Stimulated activated effector memory CD8-positive, alpha-beta T cell treated with anti-CD3 and anti-CD28 coated beads, Interleukin-12 subunit alpha, Interleukin-12 subunit beta, amount 100 ng/mL, for 72 hours (primary cell): ENCODE data around the gene MAGI2.

Experiments used
- ATAC-seq: fragments of 150-1000 bp; cut with Tn5 transposase; 2 replicates; pipeline ENCODE4 v1.10.0; 2021
- DNase-seq, 2 donors: peaks; one replicate each; pipeline ENCODE4 v3.0.0; 2021 to 2022; ENCODE audit warnings: low spot score in 2 of 2
- H3K27ac Mint-ChIP-seq: one replicate; pipeline ENCODE4 v1.8.0; 2022; ENCODE audit warnings: mild to moderate bottlenecking, mixed read lengths
- H3K36me3 Mint-ChIP-seq: one replicate; pipeline ENCODE4 v1.8.0; 2022; ENCODE audit warnings: mild to moderate bottlenecking, mixed read lengths
- H3K4me1 Mint-ChIP-seq: one replicate; pipeline ENCODE4 v1.8.0; 2022; ENCODE audit warnings: mixed read lengths
- H3K4me3 Mint-ChIP-seq: one replicate; pipeline ENCODE4 v1.8.0; 2022; ENCODE audit warnings: mild to moderate bottlenecking, mixed read lengths
- H3K9me3 Mint-ChIP-seq: one replicate; pipeline ENCODE4 v1.8.0; 2022; ENCODE audit warnings: mixed read lengths

MAGI2 gene

GRCh38 chr7:78179827-78180477 lies 1273.5 kb downstream of the MAGI2 start:
- Mint-ChIP-seq H3K4me3 (no peak overlapping the region), H3K27ac (no peak overlapping the region), H3K4me1 (no peaks in the 10 kb centered on the region), H3K36me3 (no peaks in the 10 kb centered on the region), H3K9me3 (no peaks in the 10 kb centered on the region)
- DNase-seq (no peak), ATAC-seq (no peak)

GRCh38 chr7:78179211-78179610 lies 1274.3 kb downstream of the MAGI2 start:
- ATAC-seq (no peak), DNase-seq (no peak)
- H3K36me3 Mint-ChIP-seq = no peaks in the 10 kb centered on the region
- H3K9me3 Mint-ChIP-seq = no peaks in the 10 kb centered on the region
- H3K4me3 Mint-ChIP-seq = no peak overlapping the region
- H3K27ac Mint-ChIP-seq = no peak overlapping the region
- no peaks in the 10 kb centered on the region for H3K4me1 Mint-ChIP-seq

- H3K27ac Mint-ChIP-seq = no peak overlapping the region
- no peaks in the 10 kb centered on the region for H3K9me3 Mint-ChIP-seq
- no peak overlapping the region for H3K4me3 Mint-ChIP-seq
- ATAC-seq (no peak), DNase-seq (no peak)
- no peaks in the 10 kb centered on the region for H3K36me3 Mint-ChIP-seq
- no peaks in the 10 kb centered on the region for H3K4me1 Mint-ChIP-seq
Measured at GRCh38 chr7:78178319-78178718, 1275.1 kb downstream of the MAGI2 start.

GRCh38 chr7:78176171-78176570 lies 1277.3 kb downstream of the MAGI2 start:
- ATAC-seq (no peak), DNase-seq (no peak)
- no peaks in the 10 kb centered on the region for H3K9me3 Mint-ChIP-seq
- no peaks in the 10 kb centered on the region for H3K4me1 Mint-ChIP-seq
- H3K4me3 Mint-ChIP-seq = no peak overlapping the region
- no peaks in the 10 kb centered on the region for H3K36me3 Mint-ChIP-seq
- no peak overlapping the region for H3K27ac Mint-ChIP-seq

- no peak for DNase-seq
- Mint-ChIP-seq H3K4me3 (no peak overlapping the region), H3K9me3 (no peaks in the 10 kb centered on the region), H3K36me3 (no peaks in the 10 kb centered on the region), H3K27ac (no peak overlapping the region), H3K4me1 (no peaks in the 10 kb centered on the region)
- ATAC-seq = no peak
Measured at GRCh38 chr7:78175330-78176100, 1278.0 kb downstream of the MAGI2 start.

- Mint-ChIP-seq H3K4me1 (no peaks in the 10 kb centered on the region), H3K27ac (no peak overlapping the region), H3K4me3 (no peak overlapping the region), H3K36me3 (no peaks in the 10 kb centered on the region), H3K9me3 (no peaks in the 10 kb centered on the region)
- ATAC-seq (no peak), DNase-seq (no peak)
Measured at GRCh38 chr7:78173666-78174065, 1279.8 kb downstream of the MAGI2 start.

- Mint-ChIP-seq H3K27ac (no peak overlapping the region), H3K4me3 (no peak overlapping the region), H3K4me1 (no peaks in the 10 kb centered on the region), H3K36me3 (no peaks in the 10 kb centered on the region), H3K9me3 (no peaks in the 10 kb centered on the region)
- ATAC-seq (no peak), DNase-seq (no peak)
Measured at GRCh38 chr7:78172933-78173591, 1280.4 kb downstream of the MAGI2 start.

GRCh38 chr7:78172267-78172757 lies 1281.2 kb downstream of the MAGI2 start:
- no peaks in the 10 kb centered on the region for H3K9me3 Mint-ChIP-seq

GRCh38 chr7:78171398-78171797 lies 1282.1 kb downstream of the MAGI2 start:
- no peak for ATAC-seq
- Mint-ChIP-seq H3K36me3 (no peaks in the 10 kb centered on the region), H3K9me3 (no peaks in the 10 kb centered on the region), H3K4me3 (no peak overlapping the region), H3K4me1 (no peaks in the 10 kb centered on the region), H3K27ac (no peak overlapping the region)
- no peak for DNase-seq

More at GRCh38 chr7:78172267-78172757, 1281.2 kb downstream of the MAGI2 start:
- Mint-ChIP-seq H3K36me3 (no peaks in the 10 kb centered on the region), H3K27ac (no peak overlapping the region), H3K4me1 (no peaks in the 10 kb centered on the region), H3K4me3 (no peak overlapping the region)
- DNase-seq (no peak), ATAC-seq (no peak)

GRCh38 chr7:78170815-78171214 lies 1282.7 kb downstream of the MAGI2 start:
- ATAC-seq = no peak
- no peaks in the 10 kb centered on the region for H3K9me3 Mint-ChIP-seq
- DNase-seq = no peak

GRCh38 chr7:78169992-78170391 lies 1283.5 kb downstream of the MAGI2 start:
- Mint-ChIP-seq H3K27ac (no peak overlapping the region), H3K4me3 (no peak overlapping the region), H3K9me3 (no peaks in the 10 kb centered on the region), H3K36me3 (no peaks in the 10 kb centered on the region), H3K4me1 (no peaks in the 10 kb centered on the region)
- DNase-seq (no peak), ATAC-seq (no peak)

More at GRCh38 chr7:78170815-78171214, 1282.7 kb downstream of the MAGI2 start:
- Mint-ChIP-seq H3K4me3 (no peak overlapping the region), H3K27ac (no peak overlapping the region), H3K4me1 (no peaks in the 10 kb centered on the region), H3K36me3 (no peaks in the 10 kb centered on the region)

- no peaks in the 10 kb centered on the region for H3K9me3 Mint-ChIP-seq
- H3K4me3 Mint-ChIP-seq = no peak overlapping the region
- ATAC-seq (no peak), DNase-seq (no peak)
- H3K4me1 Mint-ChIP-seq = no peaks in the 10 kb centered on the region
- H3K36me3 Mint-ChIP-seq = no peaks in the 10 kb centered on the region
- no peak overlapping the region for H3K27ac Mint-ChIP-seq
Measured at GRCh38 chr7:78168865-78169264, 1284.6 kb downstream of the MAGI2 start.

- Mint-ChIP-seq H3K9me3 (no peaks in the 10 kb centered on the region), H3K4me1 (no peaks in the 10 kb centered on the region), H3K4me3 (no peak overlapping the region), H3K36me3 (no peaks in the 10 kb centered on the region), H3K27ac (no peak overlapping the region)
- DNase-seq = no peak
- ATAC-seq = no peak
Measured at GRCh38 chr7:78167860-78168259, 1285.6 kb downstream of the MAGI2 start.

GRCh38 chr7:78165854-78166253 lies 1287.6 kb downstream of the MAGI2 start:
- DNase-seq (no peak), ATAC-seq (no peak)
- no peak overlapping the region for H3K4me3 Mint-ChIP-seq
- H3K27ac Mint-ChIP-seq = no peak overlapping the region
- no peaks in the 10 kb centered on the region for H3K4me1 Mint-ChIP-seq
- H3K36me3 Mint-ChIP-seq = no peaks in the 10 kb centered on the region
- H3K9me3 Mint-ChIP-seq = no peaks in the 10 kb centered on the region

GRCh38 chr7:78165454-78165853 lies 1288.0 kb downstream of the MAGI2 start:
- Mint-ChIP-seq H3K27ac (no peak overlapping the region), H3K36me3 (no peaks in the 10 kb centered on the region)
- no peak for ATAC-seq

GRCh38 chr7:78164459-78164858 lies 1289.0 kb downstream of the MAGI2 start:
- no peak overlapping the region for H3K4me3 Mint-ChIP-seq
- ATAC-seq = no peak
- no peak overlapping the region for H3K27ac Mint-ChIP-seq
- H3K36me3 Mint-ChIP-seq = no peaks in the 10 kb centered on the region
- no peaks in the 10 kb centered on the region for H3K9me3 Mint-ChIP-seq
- DNase-seq = no peak
- H3K4me1 Mint-ChIP-seq = no peaks in the 10 kb centered on the region

More at GRCh38 chr7:78165454-78165853, 1288.0 kb downstream of the MAGI2 start:
- Mint-ChIP-seq H3K9me3 (no peaks in the 10 kb centered on the region), H3K4me3 (no peak overlapping the region), H3K4me1 (no peaks in the 10 kb centered on the region)
- no peak for DNase-seq
